SK-N-SH (cell line): Measurements from ENCODE around the gene SMYD3. TPM values are rescaled to one million over a fixed set of nuclear protein-coding genes. Genes with fewer than 3 reads are reported as not detected.

Experiments
- CTCF ChIA-PET: fragments of 300-600, 350-600 bp; formaldehyde crosslinking; extraction: SDS; loops from one replicate; lab custom pipeline; 2021; lab: Yijun Ruan, JAX
- POLR2A ChIA-PET: fragments of 350-600 bp; sonication (Branson Sonifier 250); formaldehyde crosslinking; extraction: SDS; loops from one replicate; lab custom pipeline; 2020; ENCODE audit warnings: antibody characterized with exemption, inconsistent platforms; lab: Yijun Ruan, JAX
- DNase-seq: peaks from one replicate; pipeline ENCODE4 v3.0.0; 2012
- H2AFZ ChIP-seq: fragments of 200-600 bp; sonication (generic); 2 replicates; pipeline ENCODE4 v1.8.1; 2016; ENCODE audit warnings: antibody characterized with exemption, mild to moderate bottlenecking, low read depth
- H3F3A ChIP-seq: fragments of 200-600 bp; sonication (generic); replicated peaks from 2 replicates; pipeline ENCODE3; 2016; ENCODE audit warnings: antibody characterized with exemption, mild to moderate bottlenecking; ENCODE audit not compliant: insufficient read depth
- H3K27ac ChIP-seq, 2 experiments: fragments of 200-500 bp in 1 of 2; fragments of 200-600 bp in 1 of 2; sonication (Bioruptor generic) in 1 of 2; sonication (generic), shearing (Covaris generic) in 1 of 2; 2 replicates each; pipeline versions ENCODE4 v1.5.1 to v1.6.1; 2014 to 2016; ENCODE audit warnings: low read depth in 2 of 2, inconsistent platforms in 1 of 2, low read length in 1 of 2, mild to moderate bottlenecking in 1 of 2, mixed read lengths in 1 of 2
- H3K27me3 ChIP-seq: fragments of 200-600 bp; sonication (generic), shearing (Covaris generic); 2 replicates; pipeline ENCODE4 v1.6.1; 2016; ENCODE audit warnings: mixed run types; ENCODE audit not compliant: insufficient read depth
- H3K36me3 ChIP-seq, 2 experiments: fragments of 200-500 bp in 1 of 2; fragments of 200-600 bp in 1 of 2; sonication (Bioruptor generic) in 1 of 2; sonication (generic) in 1 of 2; replicated peaks in 1 of 2; 2 replicates each; pipeline versions ENCODE3 to v1.5.1; 2014 to 2016; ENCODE audit warnings: low read length in 1 of 2, mild to moderate bottlenecking in 1 of 2; ENCODE audit not compliant: insufficient read depth in 2 of 2, control insufficient read depth in 1 of 2
- H3K4me1 ChIP-seq, 2 experiments: fragments of 200-500 bp in 1 of 2; fragments of 200-600 bp in 1 of 2; sonication (Bioruptor generic) in 1 of 2; sonication (generic), shearing (Covaris generic) in 1 of 2; 2 replicates each; pipeline versions ENCODE4 v1.5.1 to v1.6.1; 2014 to 2016; ENCODE audit warnings: low read depth in 1 of 2, low read length in 1 of 2, mixed run types in 1 of 2; ENCODE audit not compliant: insufficient read depth in 2 of 2, control insufficient read depth in 1 of 2
- H3K4me2 ChIP-seq: fragments of 200-600 bp; sonication (generic), shearing (Covaris generic); 2 replicates; pipeline ENCODE4 v1.6.1; 2017; ENCODE audit warnings: mixed run types
- H3K4me3 ChIP-seq, 2 experiments: fragments of 200-500 bp in 1 of 2; fragments of 200-600 bp in 1 of 2; sonication (Bioruptor generic) in 1 of 2; sonication (generic), shearing (Covaris generic) in 1 of 2; 2 replicates each; pipeline versions ENCODE4 v1.5.1 to v1.8.1; 2014 to 2016; ENCODE audit warnings: low read depth in 2 of 2, inconsistent platforms in 1 of 2, low read length in 1 of 2, mild to moderate bottlenecking in 1 of 2, mixed read lengths in 1 of 2, moderate library complexity in 1 of 2
- H3K79me2 ChIP-seq: fragments of 200-600 bp; sonication (generic); 2 replicates; pipeline ENCODE4 v1.8.1; 2017; ENCODE audit warnings: mild to moderate bottlenecking; ENCODE audit not compliant: insufficient read depth
- H3K9ac ChIP-seq: fragments of 200-600 bp; sonication (generic); 2 replicates; pipeline ENCODE4 v1.6.1; 2017; ENCODE audit warnings: mixed run types
- H3K9me2 ChIP-seq: fragments of 200-600 bp; sonication (generic); 2 replicates; pipeline ENCODE4 v1.6.1; 2017; ENCODE audit warnings: mixed run types
- H3K9me3 ChIP-seq: fragments of 200-600 bp; sonication (generic); 2 replicates; pipeline ENCODE4 v1.6.1; 2017; ENCODE audit warnings: mixed run types, mild to moderate bottlenecking, moderate library complexity
- H4K20me1 ChIP-seq: fragments of 200-600 bp; sonication (generic); 2 replicates; pipeline ENCODE4 v1.6.1; 2017; ENCODE audit warnings: mild to moderate bottlenecking, mixed run types; ENCODE audit not compliant: insufficient read depth
- ELF1 ChIP-seq: IDR thresholded peaks from 2 replicates; pipeline ENCODE4 v1.4.0; 2012
- EP300 ChIP-seq, 2 experiments: IDR thresholded peaks; 2 replicates each; pipeline versions ENCODE4 v1.4.0 to v1.6.1; 2012; ENCODE audit warnings: borderline replicate concordance in 1 of 2, low read depth in 1 of 2, low read length in 1 of 2
- EZH2phosphoT487 ChIP-seq: fragments of 200-600 bp; sonication (generic); IDR thresholded peaks from 2 replicates; pipeline ENCODE4 v1.6.1; 2017; ENCODE audit warnings: low read depth, mixed run types, mild to moderate bottlenecking, antibody characterized with exemption, moderate library complexity, borderline replicate concordance
- GATA2 ChIP-seq: sonication (generic); formaldehyde crosslinking; IDR thresholded peaks from 2 replicates; pipeline ENCODE4 v1.5.0; 2020; ENCODE audit warnings: mild to moderate bottlenecking, missing genetic modification reagents
- JUND ChIP-seq: IDR thresholded peaks from 2 replicates; pipeline ENCODE4 v1.4.0; 2012
- MEF2A ChIP-seq: IDR thresholded peaks from 2 replicates; pipeline ENCODE4 v1.4.0; 2012; ENCODE audit warnings: low read depth, borderline replicate concordance
- MXI1 ChIP-seq: IDR thresholded peaks from 2 replicates; pipeline ENCODE4 v1.6.1; 2012; ENCODE audit warnings: mild to moderate bottlenecking, low read depth, low read length, improper control_type of control experiment
- PBX3 ChIP-seq: IDR thresholded peaks from 2 replicates; pipeline ENCODE4; 2012
- RCOR1 ChIP-seq: fragments of 150-350 bp; IDR thresholded peaks from 2 replicates; pipeline ENCODE4 v1.6.1; 2017; ENCODE audit warnings: antibody characterized with exemption, low read length
- REST ChIP-seq: IDR thresholded peaks from 2 replicates; pipeline ENCODE4 v1.6.1; 2012; ENCODE audit warnings: mild to moderate bottlenecking, low read depth, low read length, moderate library complexity
- RXRA ChIP-seq: IDR thresholded peaks from 2 replicates; pipeline ENCODE4 v1.4.0; 2012; ENCODE audit warnings: low read depth, mild to moderate bottlenecking, borderline replicate concordance
- SIN3A ChIP-seq: IDR thresholded peaks from 2 replicates; pipeline ENCODE4 v1.6.1; 2012; ENCODE audit warnings: low read depth, mild to moderate bottlenecking, low read length, moderate library complexity, borderline replicate concordance
- USF2 ChIP-seq: fragments of 150-350 bp; IDR thresholded peaks from 2 replicates; pipeline ENCODE4 v1.6.1; 2017; ENCODE audit warnings: antibody characterized with exemption, low read length, low read depth, borderline replicate concordance
- WGBS: methylation state at CpG from one replicate; pipeline ENCODE4 v1.1.6; 2017; ENCODE audit warnings: low lambda C conversion rate; 5-methylcytosine and 5-hydroxymethylcytosine counted together
- polyA plus RNA-seq, 3 experiments: library from polyadenylated mRNA; depleted of rRNA; stranded (reverse); fragments of >200 nt; gene quantifications; 2 replicates each; pipeline ENCODE4 v1.2.3, GENCODE V29; 2012
- TF ChIP-seq, protein P1 (sequence below): IDR thresholded peaks from 2 replicates; pipeline ENCODE4 v1.4.0; 2012; ENCODE audit warnings: low read depth
- TF ChIP-seq, protein P2 (sequence below): IDR thresholded peaks from 2 replicates; pipeline ENCODE4 v1.4.0; 2012; ENCODE audit warnings: low read depth, borderline replicate concordance

SMYD3 gene
- polyA plus RNA-seq, 1 of the 3 experiments (the other 2 are of a cell fraction), result 31.4 TPM

GRCh38 chr1:245983294-245983967 lies 523.6 kb downstream of the SMYD3 start:
- Histone ChIP-seq H3K9me2 (no peaks in the 10 kb centered on the region), H3K27me3 (no peaks in the 10 kb centered on the region), H3F3A (peaks cover 19% of the 10 kb centered on the region), H3K9me3 (no peaks in the 10 kb centered on the region), H3K79me2 (no peaks in the 10 kb centered on the region), H3K4me3 (no peak overlapping the region), H3K9ac (no peak overlapping the region), H3K4me1 (peaks cover 29 to 32% of the 10 kb centered on the region in 2 experiments; a peak in 3 of 4 replicates), H2AFZ (no peak overlapping the region), H3K36me3 (no peaks in the 10 kb centered on the region), H3K27ac (no peak overlapping the region), H3K4me2 (no peak overlapping the region), H4K20me1 (no peaks in the 10 kb centered on the region)
- POLR2A ChIA-PET, result no interaction called here
- TF ChIP-seq MXI1 (no peak), GATA2 (no peak), USF2 (no peak), REST (no peak), RCOR1 (no peak), SIN3A (no peak), RXRA (no peak), MEF2A (no peak), ELF1 (no peak), PBX3 (no peak), EZH2phosphoT487 (no peak), JUND (no peak), EP300 (IDR thresholded peaks at IDR 0.05; ENCODE audit: borderline replicate concordance in 1 of 2, low read depth in 1 of 2, low read length in 1 of 2) (no peak)
- TF ChIP-seq, protein P1, sequence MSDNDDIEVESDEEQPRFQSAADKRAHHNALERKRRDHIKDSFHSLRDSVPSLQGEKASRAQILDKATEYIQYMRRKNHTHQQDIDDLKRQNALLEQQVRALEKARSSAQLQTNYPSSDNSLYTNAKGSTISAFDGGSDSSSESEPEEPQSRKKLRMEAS, result no peak
- TF ChIP-seq, protein P2, sequence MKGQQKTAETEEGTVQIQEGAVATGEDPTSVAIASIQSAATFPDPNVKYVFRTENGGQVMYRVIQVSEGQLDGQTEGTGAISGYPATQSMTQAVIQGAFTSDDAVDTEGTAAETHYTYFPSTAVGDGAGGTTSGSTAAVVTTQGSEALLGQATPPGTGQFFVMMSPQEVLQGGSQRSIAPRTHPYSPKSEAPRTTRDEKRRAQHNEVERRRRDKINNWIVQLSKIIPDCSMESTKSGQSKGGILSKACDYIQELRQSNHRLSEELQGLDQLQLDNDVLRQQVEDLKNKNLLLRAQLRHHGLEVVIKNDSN, result no peak
- DNase-seq, result no peak
- CTCF ChIA-PET, result no interaction called here
- WGBS, result 91% methylated on average over 7 of the region's 7 CpGs
